ENCODE measurements around the gene ZNF771.

DNA sequence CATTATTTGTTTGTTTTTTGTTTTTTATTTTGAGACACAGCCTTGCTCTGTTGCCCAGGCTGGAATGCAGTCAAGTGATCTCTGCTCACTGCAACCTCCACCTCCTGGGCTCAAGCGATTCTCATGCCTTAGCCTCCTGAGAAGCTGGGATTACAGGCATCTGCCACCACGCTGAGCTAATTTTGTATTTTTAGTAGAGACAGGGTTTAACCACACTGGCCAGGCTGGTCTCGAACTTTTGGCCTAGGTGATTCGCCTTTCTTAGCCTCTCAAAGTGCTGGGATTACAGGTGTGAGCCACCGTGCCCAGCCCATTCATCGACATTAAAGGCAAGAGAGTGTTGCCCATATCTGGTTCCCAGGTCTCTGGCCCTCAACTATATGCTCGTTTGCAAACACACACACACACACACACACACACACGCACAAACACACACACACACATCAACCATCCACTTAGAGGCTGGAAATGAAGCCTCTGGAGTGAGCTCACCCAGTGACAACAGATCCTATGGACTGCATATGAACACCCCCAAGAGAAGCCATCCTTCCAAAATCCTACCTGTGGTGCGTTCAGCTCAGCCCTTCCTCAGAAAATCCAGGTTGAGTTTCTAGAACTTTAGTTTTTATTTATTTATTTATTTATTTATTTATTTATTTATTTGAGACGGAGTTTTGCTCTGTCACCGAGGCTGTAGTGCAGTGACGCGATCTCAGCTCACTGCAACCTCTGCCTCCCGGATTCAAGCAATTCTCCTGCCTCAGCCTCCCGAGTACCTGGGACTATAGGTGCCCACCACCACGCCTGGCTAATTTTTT lies 50.5 kb downstream of the ZNF771 start:
- no peak for TF ChIP-seq TAF1 (IDR thresholded peaks at IDR 0.05; ENCODE audit: borderline replicate concordance, insufficient read depth, low read length)
- no peak for TF ChIP-seq SIN3A (IDR thresholded peaks at IDR 0.05; ENCODE audit: borderline replicate concordance, insufficient read depth, low read length)
